Measurements from ENCODE around the gene RIOK3.
A peak's percentile ranks its signal among the peaks of the same experiment; 100 is the strongest.

Gene RIOK3

DNA sequence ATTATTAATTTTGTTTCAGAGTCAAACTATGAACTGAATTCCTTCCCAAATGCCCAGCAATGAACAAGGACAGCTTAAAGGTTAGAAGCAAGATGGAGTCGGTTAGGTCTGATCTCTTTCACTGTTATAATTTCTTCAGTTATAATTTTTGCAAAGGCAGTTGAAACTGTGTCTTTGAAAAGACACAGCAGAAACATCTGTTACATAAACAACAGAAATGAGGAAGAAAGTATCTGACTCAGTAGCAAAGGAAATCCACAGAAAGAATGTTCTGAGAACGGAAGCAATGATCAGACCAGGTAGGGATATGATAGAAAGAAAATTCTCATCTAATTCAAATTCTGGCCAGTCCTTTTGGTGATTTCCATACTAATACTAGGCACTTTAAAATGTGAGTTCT is 45.0 kb downstream of the RIOK3 start:
- TF ChIP-seq POLR2A (IDR thresholded peaks at IDR 0.05; ENCODE audit: extremely low read depth, insufficient read length) = no peak
- peak; percentile 29 for DNase-seq (ENCODE audit: low read depth)
- H3K4me3 ChIP-seq (ENCODE audit: low read depth, low read length) = no peak overlapping the region

DNA sequence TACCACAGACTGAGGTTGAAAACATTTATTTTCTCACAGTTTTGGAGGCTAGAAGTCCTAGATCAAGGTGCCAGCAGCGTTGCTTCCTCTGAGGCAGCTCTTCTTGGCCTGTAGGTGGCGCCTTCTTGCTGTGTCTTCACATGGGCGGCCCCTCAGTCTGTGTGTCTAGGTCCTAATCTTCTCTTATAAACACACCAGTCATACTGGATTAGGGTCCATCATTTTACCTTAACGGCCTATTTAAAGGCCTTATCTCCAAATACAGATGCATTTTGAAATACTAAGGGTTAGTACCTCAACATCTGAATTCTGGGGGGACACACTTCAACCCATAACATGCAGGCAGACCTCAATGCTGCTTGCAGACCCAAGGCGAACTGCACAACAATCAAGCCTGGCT is 45.8 kb downstream of the RIOK3 start:
- H3K4me3 ChIP-seq (ENCODE audit: low read depth, low read length) = no peak overlapping the region
- peak; percentile 85 for DNase-seq (ENCODE audit: low read depth)
- TF ChIP-seq MYC (IDR thresholded peaks at IDR 0.05; ENCODE audit: low read depth, low read length) = no peak
- TF ChIP-seq, protein P1, sequence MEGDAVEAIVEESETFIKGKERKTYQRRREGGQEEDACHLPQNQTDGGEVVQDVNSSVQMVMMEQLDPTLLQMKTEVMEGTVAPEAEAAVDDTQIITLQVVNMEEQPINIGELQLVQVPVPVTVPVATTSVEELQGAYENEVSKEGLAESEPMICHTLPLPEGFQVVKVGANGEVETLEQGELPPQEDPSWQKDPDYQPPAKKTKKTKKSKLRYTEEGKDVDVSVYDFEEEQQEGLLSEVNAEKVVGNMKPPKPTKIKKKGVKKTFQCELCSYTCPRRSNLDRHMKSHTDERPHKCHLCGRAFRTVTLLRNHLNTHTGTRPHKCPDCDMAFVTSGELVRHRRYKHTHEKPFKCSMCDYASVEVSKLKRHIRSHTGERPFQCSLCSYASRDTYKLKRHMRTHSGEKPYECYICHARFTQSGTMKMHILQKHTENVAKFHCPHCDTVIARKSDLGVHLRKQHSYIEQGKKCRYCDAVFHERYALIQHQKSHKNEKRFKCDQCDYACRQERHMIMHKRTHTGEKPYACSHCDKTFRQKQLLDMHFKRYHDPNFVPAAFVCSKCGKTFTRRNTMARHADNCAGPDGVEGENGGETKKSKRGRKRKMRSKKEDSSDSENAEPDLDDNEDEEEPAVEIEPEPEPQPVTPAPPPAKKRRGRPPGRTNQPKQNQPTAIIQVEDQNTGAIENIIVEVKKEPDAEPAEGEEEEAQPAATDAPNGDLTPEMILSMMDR (IDR thresholded peaks at IDR 0.05; ENCODE audit: low read depth, low read length) = peak; percentile 93

DNA sequence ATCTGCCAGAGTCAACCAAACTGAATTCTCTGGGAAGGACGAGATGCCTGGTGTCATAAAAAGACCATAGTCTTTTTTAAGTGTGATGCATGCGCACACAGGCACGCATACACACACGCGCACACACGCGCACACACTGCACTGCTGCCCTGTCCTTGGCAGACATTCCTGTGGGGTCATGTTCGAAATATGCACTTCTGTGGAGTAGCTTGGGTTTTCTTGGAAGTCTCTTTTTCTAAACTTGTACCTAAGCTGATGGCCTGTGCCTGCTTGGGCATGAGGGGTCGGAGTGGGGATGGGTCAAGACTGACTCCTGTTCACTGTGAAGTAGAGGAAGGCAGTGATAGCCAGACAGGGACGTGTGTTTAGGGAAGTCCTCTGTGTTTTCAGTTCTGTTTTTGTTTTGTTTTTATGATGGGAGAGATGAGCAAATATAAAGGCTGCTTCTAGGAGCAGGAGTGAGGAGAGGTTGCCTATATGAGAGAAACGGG is 46.2 kb downstream of the RIOK3 start:
- no peak for DNase-seq (ENCODE audit: low read depth)
- H3K4me3 ChIP-seq (ENCODE audit: low read depth, low read length) = no peak overlapping the region
- TF ChIP-seq MYC (IDR thresholded peaks at IDR 0.05; ENCODE audit: low read depth, low read length) (no peak), POLR2A (IDR thresholded peaks at IDR 0.05; ENCODE audit: extremely low read depth, insufficient read length) (no peak)
- TF ChIP-seq, protein P1 (IDR thresholded peaks at IDR 0.05; ENCODE audit: low read depth, low read length) = no peak
- TF ChIP-seq, protein P2, sequence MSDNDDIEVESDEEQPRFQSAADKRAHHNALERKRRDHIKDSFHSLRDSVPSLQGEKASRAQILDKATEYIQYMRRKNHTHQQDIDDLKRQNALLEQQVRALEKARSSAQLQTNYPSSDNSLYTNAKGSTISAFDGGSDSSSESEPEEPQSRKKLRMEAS (IDR thresholded peaks at IDR 0.05; ENCODE audit: low read depth, low read length) = no peak

DNA sequence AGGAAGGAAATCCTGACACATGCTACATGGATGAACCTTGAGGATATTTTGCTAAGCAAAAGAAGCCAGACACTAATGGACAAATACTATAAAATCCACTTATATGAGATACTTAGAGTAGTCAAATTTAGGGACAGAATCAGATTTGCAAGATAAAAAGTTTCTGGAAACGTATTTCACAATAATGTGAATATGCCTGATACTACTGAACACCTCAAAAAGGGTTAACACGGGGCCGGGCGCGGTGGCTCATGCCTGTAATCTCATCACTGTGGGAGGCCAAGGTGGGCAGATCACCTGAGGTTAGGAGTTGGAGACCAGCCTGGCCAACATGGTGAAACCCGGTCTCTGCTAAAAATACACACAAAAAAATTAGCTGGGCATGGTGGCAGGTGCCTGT is 48.5 kb downstream of the RIOK3 start:
- DNase-seq (ENCODE audit: low read depth) = no peak
- TF ChIP-seq MYC (IDR thresholded peaks at IDR 0.05; ENCODE audit: low read depth, low read length) (no peak), POLR2A (IDR thresholded peaks at IDR 0.05; ENCODE audit: extremely low read depth, insufficient read length) (no peak)
- TF ChIP-seq, protein P2 (IDR thresholded peaks at IDR 0.05; ENCODE audit: low read depth, low read length) = no peak
- TF ChIP-seq, protein P1 (IDR thresholded peaks at IDR 0.05; ENCODE audit: low read depth, low read length) = no peak
- H3K4me3 ChIP-seq (ENCODE audit: low read depth, low read length) = no peak overlapping the region

DNA sequence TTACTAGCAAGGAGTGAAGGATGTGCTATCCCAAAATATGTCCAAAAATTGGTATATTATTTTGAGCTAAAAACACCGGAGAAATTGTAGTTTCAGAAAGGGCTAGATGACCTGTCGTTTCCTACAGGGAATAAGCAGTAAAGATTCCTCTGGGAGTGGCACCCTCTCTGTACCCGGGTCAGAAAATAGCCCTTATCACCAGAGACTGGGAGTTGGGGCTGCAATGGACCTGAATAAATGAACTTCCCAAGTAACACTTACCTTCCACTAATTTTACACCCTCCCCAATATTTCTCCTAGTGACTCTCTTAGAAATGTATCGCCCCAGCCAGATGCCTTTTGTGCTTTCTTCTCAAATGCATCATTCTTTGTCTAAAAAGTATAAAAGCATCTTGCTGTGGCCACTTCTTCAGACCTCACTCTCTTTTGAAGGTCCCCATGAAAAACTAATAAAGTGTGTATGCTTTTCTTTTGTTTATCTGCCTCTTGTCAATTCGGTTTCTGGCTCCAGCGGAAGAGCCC is 49.5 kb downstream of the RIOK3 start:
- DNase-seq (ENCODE audit: low read depth) = no peak
- TF ChIP-seq, protein P1 (IDR thresholded peaks at IDR 0.05; ENCODE audit: low read depth, low read length) = no peak
- no peak for TF ChIP-seq POLR2A (IDR thresholded peaks at IDR 0.05; ENCODE audit: extremely low read depth, insufficient read length)
- TF ChIP-seq, protein P2 (IDR thresholded peaks at IDR 0.05; ENCODE audit: low read depth, low read length) = no peak
- no peak for TF ChIP-seq MYC (IDR thresholded peaks at IDR 0.05; ENCODE audit: low read depth, low read length)

DNA sequence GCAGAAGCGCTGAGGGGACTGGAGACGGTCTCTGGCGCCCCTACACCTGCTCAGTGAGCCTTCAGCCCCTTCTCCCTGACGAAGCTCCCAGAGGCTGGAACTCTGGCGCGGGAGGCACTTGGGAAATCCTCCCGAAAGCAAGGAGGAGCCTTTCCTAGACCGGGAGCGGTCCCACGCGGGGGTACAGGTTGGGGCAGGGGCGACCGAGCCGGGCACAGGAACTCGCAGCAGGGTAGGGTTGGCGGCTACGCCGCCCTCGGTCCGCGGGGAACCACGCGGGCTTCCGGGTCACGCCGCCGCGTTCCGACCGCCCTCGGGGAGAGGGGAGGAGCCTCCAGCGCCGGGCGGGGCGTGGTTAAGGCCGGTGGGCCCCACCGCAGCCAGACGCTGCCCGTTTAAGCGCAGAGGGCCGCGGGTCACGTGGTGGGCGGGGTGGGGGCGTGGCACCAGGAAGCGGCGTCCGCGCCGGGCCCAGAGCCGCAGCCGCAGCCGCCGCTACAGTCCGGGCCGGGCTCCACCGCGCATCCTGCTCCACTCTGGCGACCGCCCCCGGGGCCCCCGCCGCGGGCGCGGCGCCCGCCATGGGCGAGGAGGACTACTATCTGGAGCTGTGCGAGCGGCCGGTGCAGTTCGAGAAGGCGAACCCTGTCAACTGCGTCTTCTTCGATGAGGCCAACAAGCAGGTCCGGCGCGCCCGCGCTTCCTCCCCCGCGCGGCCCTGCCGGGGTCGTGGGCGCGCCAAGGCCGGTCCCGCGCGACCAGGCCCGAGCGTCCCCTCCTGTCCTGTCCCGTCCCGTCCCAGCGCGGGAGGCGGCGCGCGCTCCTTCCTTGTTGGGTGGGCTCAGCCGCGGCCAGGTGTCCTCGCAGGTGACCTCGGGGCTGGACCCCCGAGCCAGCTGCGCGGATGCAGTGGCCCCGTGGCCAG is 50.2 kb downstream of the RIOK3 start, which contains the start of gene RMC1:
TSS of gene RMC1 (plus strand) at position 474 of the 925 bp plus-strand sequence. CDS start at position 582, 108 bp downstream.
- peak; percentile 95 for DNase-seq (ENCODE audit: low read depth)
- peak within 1 kb of the TSS; percentile 71 for H3K4me3 ChIP-seq (ENCODE audit: low read depth, low read length)
- TF ChIP-seq POLR2A (IDR thresholded peaks at IDR 0.05; ENCODE audit: extremely low read depth, insufficient read length) (peak; percentile 89), MYC (IDR thresholded peaks at IDR 0.05; ENCODE audit: low read depth, low read length) (no peak)
- TF ChIP-seq, protein P2 (IDR thresholded peaks at IDR 0.05; ENCODE audit: low read depth, low read length) = peak; percentile 90
- TF ChIP-seq, protein P1 (IDR thresholded peaks at IDR 0.05; ENCODE audit: low read depth, low read length) = no peak

More for the DNA sequence above, 49.5 kb downstream of the RIOK3 start:
- peak overlapping the region; percentile 71 for H3K4me3 ChIP-seq (ENCODE audit: low read depth, low read length)
